HG03139 (cell line): Measurements from ENCODE around the gene ATG5.

Experiments used
- ATAC-seq: cut with Tn5 transposase; IDR thresholded peaks from one replicate; pipeline ENCODE4 v1.9.1; 2021; ENCODE audit not compliant: unreplicated experiment

The ATG5 gene

GRCh38 chr6:106184629-106185028, 140.9 kb downstream of the ATG5 start:
- no peak for ATAC-seq

GRCh38 chr6:106183430-106183829, 142.1 kb downstream of the ATG5 start:
- ATAC-seq, result no peak

- ATAC-seq, result peak; percentile 78
Observed at GRCh38 chr6:106182455-106182854, 143.1 kb downstream of the ATG5 start.

GRCh38 chr6:106181664-106182418, 143.7 kb downstream of the ATG5 start:
- ATAC-seq, result no peak

GRCh38 chr6:106180208-106180607, 145.4 kb downstream of the ATG5 start:
- ATAC-seq, result no peak

GRCh38 chr6:106178900-106179299, 146.7 kb downstream of the ATG5 start:
- ATAC-seq, result no peak

- ATAC-seq, result no peak
Observed at GRCh38 chr6:106177786-106178185, 147.8 kb downstream of the ATG5 start.

GRCh38 chr6:106173124-106173879, 152.3 kb downstream of the ATG5 start:
- ATAC-seq, result no peak

GRCh38 chr6:106170030-106170791, 155.3 kb downstream of the ATG5 start:
- ATAC-seq, result no peak

GRCh38 chr6:106169517-106169916, 156.0 kb downstream of the ATG5 start:
- ATAC-seq, result no peak

GRCh38 chr6:106168097-106168888, 157.3 kb downstream of the ATG5 start:
- ATAC-seq, result no peak

- ATAC-seq, result peak; percentile 37
Observed at GRCh38 chr6:106167096-106167814, 158.3 kb downstream of the ATG5 start.

GRCh38 chr6:106165885-106166485, 159.6 kb downstream of the ATG5 start:
- ATAC-seq, result no peak

GRCh38 chr6:106163966-106164877, 161.3 kb downstream of the ATG5 start:
- peak; percentile 45 for ATAC-seq

GRCh38 chr6:106163446-106163965, 162.1 kb downstream of the ATG5 start:
- ATAC-seq, result no peak

- ATAC-seq, result no peak
Observed at GRCh38 chr6:106162921-106163320, 162.6 kb downstream of the ATG5 start.

- no peak for ATAC-seq
Observed at GRCh38 chr6:106161893-106162292, 163.7 kb downstream of the ATG5 start.

GRCh38 chr6:106161311-106161874, 164.2 kb downstream of the ATG5 start:
- no peak for ATAC-seq
